Measurements from ENCODE around the gene DIP2B.

Gene DIP2B

GRCh38 chr12:50579757-50580267 is 75.0 kb downstream of the DIP2B start:
- no peak for DNase-seq

GRCh38 chr12:50580436-50580835 is 75.7 kb downstream of the DIP2B start:
- DNase-seq = no peak

- DNase-seq = no peak
Measured at GRCh38 chr12:50581226-50582184, 76.7 kb downstream of the DIP2B start.

- no peak for DNase-seq
Measured at GRCh38 chr12:50584135-50584534, 79.3 kb downstream of the DIP2B start.

- no peak for DNase-seq
Measured at GRCh38 chr12:50589650-50590435, 85.1 kb downstream of the DIP2B start.

GRCh38 chr12:50590869-50591268 is 86.1 kb downstream of the DIP2B start:
- DNase-seq = no peak

GRCh38 chr12:50595667-50596066 is 90.9 kb downstream of the DIP2B start:
- DNase-seq = no peak

GRCh38 chr12:50597200-50598195 is 92.7 kb downstream of the DIP2B start:
- peak; percentile 32 for DNase-seq

- DNase-seq = no peak
Measured at GRCh38 chr12:50598321-50598862, 93.6 kb downstream of the DIP2B start.

GRCh38 chr12:50599366-50600095 is 94.7 kb downstream of the DIP2B start:
- DNase-seq = no peak

- no peak for DNase-seq
Measured at GRCh38 chr12:50600364-50600763, 95.6 kb downstream of the DIP2B start.

GRCh38 chr12:50603817-50604639 is 99.2 kb downstream of the DIP2B start:
- no peak for DNase-seq

GRCh38 chr12:50604640-50604920 is 99.8 kb downstream of the DIP2B start:
- no peak for DNase-seq

- no peak for DNase-seq
Measured at GRCh38 chr12:50606675-50607375, 102.0 kb downstream of the DIP2B start.

GRCh38 chr12:50609292-50609874 is 104.6 kb downstream of the DIP2B start:
- DNase-seq = no peak

GRCh38 chr12:50610171-50610570 is 105.4 kb downstream of the DIP2B start:
- DNase-seq = no peak

GRCh38 chr12:50611021-50611744 is 106.4 kb downstream of the DIP2B start:
- no peak for DNase-seq

- DNase-seq = no peak
Measured at GRCh38 chr12:50612882-50613281, 108.1 kb downstream of the DIP2B start.

- DNase-seq = no peak
Measured at GRCh38 chr12:50613463-50613862, 108.7 kb downstream of the DIP2B start.
